Endodermal cell (in vitro differentiated cells): Measurements from ENCODE around the gene POU5F1. TPM values are rescaled to one million over a fixed set of nuclear protein-coding genes. Genes with fewer than 3 reads are reported as not detected.

Experiments used
- DNase-seq: peaks from one replicate; pipeline ENCODE4 v3.0.0-alpha.2; 2017
- H3K27ac ChIP-seq: 2 replicates; pipeline ENCODE4 v1.5.1; 2013; ENCODE audit warnings: mild to moderate bottlenecking, low read depth, low read length, moderate library complexity
- H3K27me3 ChIP-seq: 2 replicates; pipeline ENCODE4 v1.6.1; 2013; ENCODE audit warnings: mild to moderate bottlenecking, low read length, moderate library complexity; ENCODE audit not compliant: insufficient read depth, control insufficient read depth, poor library complexity, severe bottlenecking
- H3K36me3 ChIP-seq: 2 replicates; pipeline ENCODE4 v1.7.0; 2013; ENCODE audit warnings: mild to moderate bottlenecking, low read length, moderate library complexity; ENCODE audit not compliant: control insufficient read depth, insufficient read depth
- H3K4me1 ChIP-seq: one replicate; pipeline ENCODE4 v1.7.0; 2013; ENCODE audit warnings: low read length; ENCODE audit not compliant: control insufficient read depth, insufficient read depth
- H3K4me3 ChIP-seq: 2 replicates; pipeline ENCODE4 v1.5.1; 2013; ENCODE audit warnings: mild to moderate bottlenecking, low read length, moderate library complexity
- H3K9ac ChIP-seq: 2 replicates; pipeline ENCODE4 v1.6.1; 2013; ENCODE audit warnings: mild to moderate bottlenecking, low read length, moderate library complexity; ENCODE audit not compliant: poor library complexity, severe bottlenecking; ENCODE audit errors: extremely low read depth
- H3K9me3 ChIP-seq: 2 replicates; pipeline ENCODE4 v1.6.1; 2013; ENCODE audit warnings: mild to moderate bottlenecking, low read length, moderate library complexity; ENCODE audit not compliant: control insufficient read depth
- H3K27ac Mint-ChIP-seq: 2 replicates; pipeline ENCODE4 v1.8.0; 2020; ENCODE audit warnings: mixed read lengths
- H3K27me3 Mint-ChIP-seq: 2 replicates; pipeline ENCODE4 v1.8.0; 2021; ENCODE audit warnings: mild to moderate bottlenecking, mixed read lengths; ENCODE audit not compliant: insufficient read depth
- H3K36me3 Mint-ChIP-seq: 2 replicates; pipeline ENCODE4 v1.8.0; 2020; ENCODE audit warnings: low read depth, mixed read lengths
- H3K4me1 Mint-ChIP-seq: 2 replicates; pipeline ENCODE4 v1.8.0; 2020; ENCODE audit warnings: mixed read lengths
- H3K4me3 Mint-ChIP-seq: 2 replicates; pipeline ENCODE4 v1.8.0; 2020; ENCODE audit warnings: mild to moderate bottlenecking, moderate library complexity, mixed read lengths
- H3K9me3 Mint-ChIP-seq: 2 replicates; pipeline ENCODE4 v1.8.0; 2020; ENCODE audit warnings: mild to moderate bottlenecking, mixed read lengths
- CTCF ChIP-seq: fragments of 200-600 bp; sonication (generic); conservative IDR thresholded peaks from 2 replicates; pipeline ENCODE4 v1.5.0; 2021; ENCODE audit warnings: antibody characterized with exemption, mild to moderate bottlenecking
- WGBS, 2 experiments: methylation state at CpG; one replicate each; pipeline versions ENCODE4 v1.1.5 to v1.1.7; 2013; ENCODE audit warnings: missing lambda C conversion rate in 2 of 2, mixed read lengths in 1 of 2; ENCODE audit not compliant: insufficient coverage in 1 of 2, insufficient read length in 1 of 2; 5-methylcytosine and 5-hydroxymethylcytosine counted together
- total RNA-seq, 2 donors: library from RNA; stranded (reverse); fragmentation: NEBNext Ultra II Directional in 1 of 2; extraction: Animal tissue kit (Norgen Biotek cat#: 25700) in 1 of 2; gene quantifications; 2 replicates in 1 of 2; 3 replicates in 1 of 2; pipeline ENCODE4 v1.2.1, GENCODE V29; 2021

POU5F1 gene
- total RNA-seq, 2 donors from 2014 or later, result 106 to 687 TPM

GRCh38 chr6:31144296-31144969, 26.0 kb downstream of the POU5F1 start:
- Histone ChIP-seq H3K27me3 (no peaks in the 10 kb centered on the region), H3K4me3 (no peak overlapping the region), H3K9ac (no peak overlapping the region), H3K36me3 (peaks cover 10% of the 10 kb centered on the region), H3K9me3 (no peaks in the 10 kb centered on the region), H3K4me1 (no peaks in the 10 kb centered on the region), H3K27ac (no peak overlapping the region)
- TF ChIP-seq CTCF, result no peak
- H3K27me3 Mint-ChIP-seq, result no peaks in the 10 kb centered on the region
- H3K9me3 Mint-ChIP-seq, result no peaks in the 10 kb centered on the region
- no peak overlapping the region for H3K4me3 Mint-ChIP-seq
- no peak overlapping the region for H3K27ac Mint-ChIP-seq
- H3K4me1 Mint-ChIP-seq, result peaks cover 13% of the 10 kb centered on the region
- DNase-seq, result no peak
- peaks cover 42% of the 10 kb centered on the region for H3K36me3 Mint-ChIP-seq
- 90 to 94% methylated on average over 15 to 18 of the region's 18 CpGs for WGBS, 2 experiments

GRCh38 chr6:31143148-31143547, 27.3 kb downstream of the POU5F1 start:
- Histone ChIP-seq H3K4me1 (no peaks in the 10 kb centered on the region), H3K27me3 (no peaks in the 10 kb centered on the region), H3K36me3 (peaks cover 10% of the 10 kb centered on the region), H3K9me3 (no peaks in the 10 kb centered on the region), H3K27ac (no peak overlapping the region), H3K4me3 (no peak overlapping the region), H3K9ac (no peak overlapping the region)
- no peaks in the 10 kb centered on the region for H3K9me3 Mint-ChIP-seq
- peaks cover 14% of the 10 kb centered on the region for H3K4me1 Mint-ChIP-seq
- DNase-seq, result peak; percentile 96
- peak overlapping the region; percentile 35 for H3K4me3 Mint-ChIP-seq
- peaks cover 38% of the 10 kb centered on the region for H3K36me3 Mint-ChIP-seq
- 41 to 47% methylated on average over 4 to 11 of the region's 11 CpGs for WGBS, 2 experiments
- TF ChIP-seq CTCF, result no peak
- peak overlapping the region; percentile 32 for H3K27ac Mint-ChIP-seq
- H3K27me3 Mint-ChIP-seq, result peaks cover 5% of the 10 kb centered on the region

GRCh38 chr6:31142361-31142761, 28.1 kb downstream of the POU5F1 start:
- Histone ChIP-seq H3K27ac (no peak overlapping the region), H3K36me3 (peaks cover 10% of the 10 kb centered on the region), H3K4me3 (no peak overlapping the region), H3K9me3 (no peaks in the 10 kb centered on the region), H3K9ac (no peak overlapping the region), H3K27me3 (no peaks in the 10 kb centered on the region), H3K4me1 (no peaks in the 10 kb centered on the region)
- H3K27ac Mint-ChIP-seq, result no peak overlapping the region
- H3K4me1 Mint-ChIP-seq, result peaks cover 17% of the 10 kb centered on the region
- peaks cover 7% of the 10 kb centered on the region for H3K27me3 Mint-ChIP-seq
- TF ChIP-seq CTCF, result no peak
- no peak overlapping the region for H3K4me3 Mint-ChIP-seq
- WGBS, 2 experiments, result 70 to 78% methylated on average over 2 of the region's 2 CpGs
- H3K9me3 Mint-ChIP-seq, result no peaks in the 10 kb centered on the region
- H3K36me3 Mint-ChIP-seq, result peaks cover 34% of the 10 kb centered on the region
- peak; percentile 55 for DNase-seq
